Mammary epithelial cell (primary cell): ENCODE results near the gene SPPL2B.

ENCODE experiments used
- EZH2 ChIP-seq: IDR thresholded peaks from 2 replicates; pipeline ENCODE4 v1.6.1; 2012; ENCODE audit warnings: low read length, inconsistent platforms, borderline replicate concordance
- TF ChIP-seq, protein P1 (sequence below), 2 donors: IDR thresholded peaks in 1 of 2; conservative IDR thresholded peaks in 1 of 2; 2 replicates each; pipeline ENCODE4 v1.5.1; 2011 to 2012; ENCODE audit warnings: inconsistent platforms in 2 of 2, low read length in 2 of 2, mild to moderate bottlenecking in 2 of 2, control low read depth in 1 of 2, low read depth in 1 of 2; ENCODE audit not compliant: insufficient read depth in 1 of 2; ENCODE audit errors: extremely low read depth in 1 of 2

GRCh38 chr19:2287585-2288337 is 40.7 kb upstream of the SPPL2B start:
- TF ChIP-seq, protein P1, sequence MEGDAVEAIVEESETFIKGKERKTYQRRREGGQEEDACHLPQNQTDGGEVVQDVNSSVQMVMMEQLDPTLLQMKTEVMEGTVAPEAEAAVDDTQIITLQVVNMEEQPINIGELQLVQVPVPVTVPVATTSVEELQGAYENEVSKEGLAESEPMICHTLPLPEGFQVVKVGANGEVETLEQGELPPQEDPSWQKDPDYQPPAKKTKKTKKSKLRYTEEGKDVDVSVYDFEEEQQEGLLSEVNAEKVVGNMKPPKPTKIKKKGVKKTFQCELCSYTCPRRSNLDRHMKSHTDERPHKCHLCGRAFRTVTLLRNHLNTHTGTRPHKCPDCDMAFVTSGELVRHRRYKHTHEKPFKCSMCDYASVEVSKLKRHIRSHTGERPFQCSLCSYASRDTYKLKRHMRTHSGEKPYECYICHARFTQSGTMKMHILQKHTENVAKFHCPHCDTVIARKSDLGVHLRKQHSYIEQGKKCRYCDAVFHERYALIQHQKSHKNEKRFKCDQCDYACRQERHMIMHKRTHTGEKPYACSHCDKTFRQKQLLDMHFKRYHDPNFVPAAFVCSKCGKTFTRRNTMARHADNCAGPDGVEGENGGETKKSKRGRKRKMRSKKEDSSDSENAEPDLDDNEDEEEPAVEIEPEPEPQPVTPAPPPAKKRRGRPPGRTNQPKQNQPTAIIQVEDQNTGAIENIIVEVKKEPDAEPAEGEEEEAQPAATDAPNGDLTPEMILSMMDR (conservative IDR thresholded peaks at IDR 0.05 in 1 of 2, IDR thresholded peaks at IDR 0.05 in 1 of 2; ENCODE audit: extremely low read depth in 1 of 2, insufficient read depth in 1 of 2, low read depth in 1 of 2, low read length in 2 of 2), result no peak
- TF ChIP-seq EZH2, result no peak
